Liver (tissue), 3 donors: ENCODE data around the gene CCT4.

Source experiments
- CTCF ChIP-seq: fragments of 150-350 bp; IDR thresholded peaks from 2 replicates; pipeline ENCODE4 v1.5.1; 2017; ENCODE audit warnings: improper control_type of control experiment, low read depth, low read length; ENCODE audit not compliant: missing input control
- EGR1 ChIP-seq, 2 donors: IDR thresholded peaks; 2 replicates each; pipeline ENCODE4 v1.6.1; 2016 to 2018; ENCODE audit warnings: antibody characterized with exemption in 2 of 2, low read depth in 2 of 2
- MAX ChIP-seq: IDR thresholded peaks from 2 replicates; pipeline ENCODE4 v1.6.1; 2016; ENCODE audit warnings: antibody characterized with exemption
- RXRA ChIP-seq, 2 donors: IDR thresholded peaks; 2 replicates each; pipeline ENCODE4 v1.6.1; 2017 to 2018; ENCODE audit warnings: antibody characterized with exemption in 2 of 2, mild to moderate bottlenecking in 1 of 2
- TAF1 ChIP-seq: conservative IDR thresholded peaks from 2 replicates; pipeline ENCODE4 v1.6.1; 2016; ENCODE audit warnings: antibody characterized with exemption, mild to moderate bottlenecking
- YY1 ChIP-seq: IDR thresholded peaks from 2 replicates; pipeline ENCODE4 v1.6.1; 2016; ENCODE audit warnings: antibody characterized with exemption, mild to moderate bottlenecking
- donor health status: healthy.
- donor health status: healthy.

- TF ChIP-seq EGR1 (IDR thresholded peaks at IDR 0.05; ENCODE audit: low read depth in 2 of 2) = no peak
- TF ChIP-seq TAF1 = no peak
- TF ChIP-seq CTCF = no peak
- TF ChIP-seq MAX = no peak
- TF ChIP-seq RXRA (IDR thresholded peaks at IDR 0.05) = no peak
- no peak for TF ChIP-seq YY1
Measured at GRCh38 chr2:61911510-61911909, 23.1 kb upstream of the CCT4 start.
